Endothelial cell of umbilical vein (primary cell): ENCODE data around the gene ADM2. TPM values are rescaled to one million over a fixed set of nuclear protein-coding genes. Genes with fewer than 3 reads are reported as not detected.

Source experiments
- BruUV-seq: library from RNA; stranded (reverse); fragments of 400-500 nt; replicated peaks from 2 replicates; lab custom pipeline; 2021; lab: Mats Ljungman, UMichigan
- CTCF ChIA-PET: fragments of 300-600, 350-600 bp; sonication (Branson Sonifier 250); formaldehyde crosslinking; loops from one replicate; lab custom pipeline; 2021; ENCODE audit warnings: antibody characterized with exemption, inconsistent platforms; lab: Charles Lee
- POLR2A ChIA-PET: fragments of 300-600, 350-600 bp; sonication (Branson Sonifier 250); formaldehyde crosslinking; loops from one replicate; lab custom pipeline; 2021; ENCODE audit warnings: antibody characterized with exemption, inconsistent platforms; lab: Charles Lee
- DNase-seq: peaks from one replicate; pipeline ENCODE4 v3.0.0-alpha.2; 2011; ENCODE audit warnings: low read depth, low spot score
- FAIRE-seq: peaks from 2 replicates; lab custom pipeline; 2011; peaks lifted over from hg19 to GRCh38; lab: Jason Lieb, UNC
- H2AFZ ChIP-seq: 2 replicates; pipeline ENCODE4 v1.6.0; 2012; ENCODE audit warnings: low read depth, low read length, control low read depth, inconsistent platforms
- H3K27ac ChIP-seq: 2 replicates; pipeline ENCODE4 v1.5.1; 2011; ENCODE audit warnings: low read depth, mild to moderate bottlenecking, control low read depth, low read length, moderate library complexity; ENCODE audit not compliant: insufficient read depth
- H3K27me3 ChIP-seq, 2 experiments: 2 replicates each; pipeline versions ENCODE4 v1.6.0 to v1.6.1; 2011; ENCODE audit warnings: low read length in 2 of 2, mixed read lengths in 1 of 2; ENCODE audit not compliant: control insufficient read depth in 2 of 2, insufficient read depth in 2 of 2
- H3K36me3 ChIP-seq, 2 experiments: 2 replicates in 1 of 2; 3 replicates in 1 of 2; pipeline ENCODE4 v1.5.1; 2011; ENCODE audit warnings: low read length in 2 of 2, mild to moderate bottlenecking in 1 of 2, moderate library complexity in 1 of 2; ENCODE audit not compliant: control insufficient read depth in 2 of 2, insufficient read depth in 2 of 2; ENCODE audit errors: extremely low read depth in 1 of 2
- H3K4me1 ChIP-seq: 3 replicates; pipeline ENCODE4 v1.5.1; 2011; ENCODE audit warnings: mild to moderate bottlenecking, low read length; ENCODE audit not compliant: control insufficient read depth, insufficient read depth; ENCODE audit errors: extremely low read depth
- H3K4me2 ChIP-seq: 2 replicates; pipeline ENCODE4 v1.6.1; 2011; ENCODE audit warnings: low read length, control low read depth, mixed read lengths; ENCODE audit not compliant: insufficient read depth
- H3K4me3 ChIP-seq, 3 experiments: fragments of 200-600 bp in 1 of 3; sonication (generic), shearing (Covaris generic) in 1 of 3; replicated peaks in 1 of 3; 2 replicates each; pipeline ENCODE4 v1.5.1; 2011 to 2016; ENCODE audit warnings: control low read depth in 3 of 3, low read length in 3 of 3, mild to moderate bottlenecking in 2 of 3, inconsistent platforms in 1 of 3, low read depth in 1 of 3, moderate library complexity in 1 of 3; ENCODE audit not compliant: insufficient read depth in 1 of 3
- H3K79me2 ChIP-seq: 2 replicates; pipeline ENCODE4 v1.6.0; 2012; ENCODE audit warnings: low read length, inconsistent platforms; ENCODE audit not compliant: control insufficient read depth, insufficient read depth
- H3K9ac ChIP-seq: replicated peaks from 2 replicates; pipeline ENCODE3; 2011; ENCODE audit warnings: low read length, control low read depth; ENCODE audit not compliant: insufficient read depth; ENCODE audit errors: extremely low read depth
- H3K9me1 ChIP-seq: replicated peaks from 3 replicates; pipeline ENCODE4 v1.6.0; 2011; ENCODE audit warnings: mild to moderate bottlenecking, low read length; ENCODE audit not compliant: control insufficient read depth, insufficient read depth; ENCODE audit errors: extremely low read depth
- H3K9me3 ChIP-seq: replicated peaks from 2 replicates; pipeline ENCODE4 v1.5.1; 2012; ENCODE audit warnings: low read length, inconsistent platforms; ENCODE audit not compliant: control insufficient read depth, insufficient read depth
- H4K20me1 ChIP-seq: replicated peaks from 2 replicates; pipeline ENCODE3; 2011; ENCODE audit warnings: mild to moderate bottlenecking, low read length; ENCODE audit not compliant: control insufficient read depth, insufficient read depth; ENCODE audit errors: extremely low read depth
- EZH2 ChIP-seq: IDR thresholded peaks from 2 replicates; pipeline ENCODE4 v1.6.1; 2012; ENCODE audit warnings: borderline replicate concordance, low read depth, mild to moderate bottlenecking, moderate library complexity, low read length, inconsistent platforms; ENCODE audit not compliant: severe bottlenecking
- FOS ChIP-seq: IDR thresholded peaks from 2 replicates; pipeline ENCODE4 v1.6.1; 2011; ENCODE audit warnings: mild to moderate bottlenecking, low read length, moderate library complexity, borderline replicate concordance; ENCODE audit not compliant: insufficient read depth
- GATA2 ChIP-seq: IDR thresholded peaks from 2 replicates; pipeline ENCODE4 v1.7.0; 2011; ENCODE audit warnings: low read depth, mild to moderate bottlenecking, moderate library complexity, mixed read lengths, low read length; ENCODE audit not compliant: insufficient read length, insufficient read depth
- POLR2A ChIP-seq: IDR thresholded peaks from 2 replicates; pipeline ENCODE4 v1.6.1; 2012; ENCODE audit warnings: low read depth, mild to moderate bottlenecking, control low read depth, low read length
- POLR2AphosphoS5 ChIP-seq: IDR thresholded peaks from 2 replicates; pipeline ENCODE4 v1.6.1; 2012; ENCODE audit warnings: low read depth, mild to moderate bottlenecking, control low read depth, low read length, moderate library complexity; ENCODE audit not compliant: insufficient read depth
- dilution Hi-C: fragments of 300-500 bp; cut with MboI; formaldehyde crosslinking; loops from one replicate; pipeline ENCODE4 v1.15.0; 2019; ENCODE audit warnings: low sequenced_read_pairs; ENCODE audit not compliant: extremely low pct_ligation_motif_present
- intact Hi-C: fragments of 100-400 bp; cut with micrococcal nuclease; formaldehyde crosslinking; loops from one replicate; pipeline ENCODE4 v1.10.0; 2022
- polyA plus RNA-seq, 4 experiments: library from polyadenylated mRNA; depleted of rRNA in 3 of 4; stranded (reverse) in 3 of 4; unstranded in 1 of 4; fragments of >200 nt; gene quantifications; 2 replicates each; pipeline versions ENCODE4 v1.2.1 to v1.2.3, GENCODE V29; 2011 to 2012; ENCODE audit warnings: missing spikeins in 1 of 4
- total RNA-seq: library from RNA; stranded (reverse); gene quantifications from 2 replicates; pipeline ENCODE4 v1.2.3, GENCODE V29; 2021
- TF ChIP-seq, protein P1 (sequence below): IDR thresholded peaks from 2 replicates; pipeline ENCODE4 v1.6.1; 2011; ENCODE audit not compliant: insufficient read depth, insufficient read length
- TF ChIP-seq, protein P2 (sequence below), 2 donors: IDR thresholded peaks; 1 replicate in 1 of 2; 2 replicates in 1 of 2; pipeline ENCODE4 v1.5.1; 2011; ENCODE audit warnings: low read length in 2 of 2, mild to moderate bottlenecking in 2 of 2, moderate library complexity in 2 of 2, control low read depth in 1 of 2, inconsistent platforms in 1 of 2, low read depth in 1 of 2; ENCODE audit not compliant: insufficient read depth in 1 of 2; ENCODE audit errors: extremely low read depth in 1 of 2

ADM2 gene
- total and polyA plus RNA-seq, 2 donors (not counting 3 experiments of a cell fraction or from before 2014, with no cell fraction given), result 0.28 to 1.5 TPM

DNA sequence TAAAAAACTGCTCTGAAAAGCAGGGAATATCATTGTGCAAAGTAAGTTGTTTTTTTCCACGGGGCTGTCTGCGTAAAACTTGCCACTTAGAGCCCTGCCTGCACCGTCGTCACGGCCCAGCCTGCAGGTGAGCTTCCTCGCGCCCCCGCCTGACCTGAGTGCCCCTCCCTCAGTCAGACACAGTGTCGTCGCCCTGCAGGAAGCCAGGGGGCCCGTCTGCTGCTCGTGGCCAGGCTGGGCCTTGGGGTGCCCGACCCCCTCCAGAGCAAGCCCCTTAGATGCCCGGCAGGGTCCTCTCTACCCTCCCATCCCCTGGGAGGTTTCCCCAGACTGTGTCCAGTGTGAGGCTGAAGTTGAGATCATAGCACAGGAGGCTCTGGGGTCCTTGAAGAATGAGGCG is 38.1 kb upstream of the ADM2 start:
- peaks cover 6% of the 10 kb centered on the region for H3K4me1 ChIP-seq
- no peak for DNase-seq
- no peak overlapping the region for H3K9ac ChIP-seq
- no peak overlapping the region for H3K4me3 ChIP-seq
- ChIA-PET CTCF (no interaction called here), POLR2A (no interaction called here)
- intact Hi-C loops (no loop called here), dilution Hi-C loops (no loop called here)
- no peak for TF ChIP-seq GATA2
- TF ChIP-seq EZH2, result no peak
- TF ChIP-seq POLR2AphosphoS5, result no peak
- TF ChIP-seq, protein P1, sequence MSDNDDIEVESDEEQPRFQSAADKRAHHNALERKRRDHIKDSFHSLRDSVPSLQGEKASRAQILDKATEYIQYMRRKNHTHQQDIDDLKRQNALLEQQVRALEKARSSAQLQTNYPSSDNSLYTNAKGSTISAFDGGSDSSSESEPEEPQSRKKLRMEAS, result no peak
- no peak for TF ChIP-seq FOS
- TF ChIP-seq, protein P2, sequence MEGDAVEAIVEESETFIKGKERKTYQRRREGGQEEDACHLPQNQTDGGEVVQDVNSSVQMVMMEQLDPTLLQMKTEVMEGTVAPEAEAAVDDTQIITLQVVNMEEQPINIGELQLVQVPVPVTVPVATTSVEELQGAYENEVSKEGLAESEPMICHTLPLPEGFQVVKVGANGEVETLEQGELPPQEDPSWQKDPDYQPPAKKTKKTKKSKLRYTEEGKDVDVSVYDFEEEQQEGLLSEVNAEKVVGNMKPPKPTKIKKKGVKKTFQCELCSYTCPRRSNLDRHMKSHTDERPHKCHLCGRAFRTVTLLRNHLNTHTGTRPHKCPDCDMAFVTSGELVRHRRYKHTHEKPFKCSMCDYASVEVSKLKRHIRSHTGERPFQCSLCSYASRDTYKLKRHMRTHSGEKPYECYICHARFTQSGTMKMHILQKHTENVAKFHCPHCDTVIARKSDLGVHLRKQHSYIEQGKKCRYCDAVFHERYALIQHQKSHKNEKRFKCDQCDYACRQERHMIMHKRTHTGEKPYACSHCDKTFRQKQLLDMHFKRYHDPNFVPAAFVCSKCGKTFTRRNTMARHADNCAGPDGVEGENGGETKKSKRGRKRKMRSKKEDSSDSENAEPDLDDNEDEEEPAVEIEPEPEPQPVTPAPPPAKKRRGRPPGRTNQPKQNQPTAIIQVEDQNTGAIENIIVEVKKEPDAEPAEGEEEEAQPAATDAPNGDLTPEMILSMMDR (IDR thresholded peaks at IDR 0.05; ENCODE audit: extremely low read depth in 1 of 2, insufficient read depth in 1 of 2, low read depth in 1 of 2, low read length in 2 of 2), result no peak
- TF ChIP-seq POLR2A, result no peak
- H3K36me3 ChIP-seq, result peaks cover 0 to 52% of the 10 kb centered on the region in 2 experiments
- H3K27ac ChIP-seq, result no peak overlapping the region
- H4K20me1 ChIP-seq, result no peaks in the 10 kb centered on the region
- H3K4me2 ChIP-seq, result no peak overlapping the region
- no peaks in the 10 kb centered on the region for H3K79me2 ChIP-seq
- BruUV-seq, result no TSS peak
- no peaks in the 10 kb centered on the region for H3K9me1 ChIP-seq
- H2AFZ ChIP-seq, result no peak overlapping the region
- no peaks in the 10 kb centered on the region for H3K27me3 ChIP-seq
- H3K9me3 ChIP-seq, result no peaks in the 10 kb centered on the region
- FAIRE-seq, result no peak
